PC-9 (cell line): Measurements from ENCODE around the gene RASSF4. TPM values are rescaled to one million over a fixed set of nuclear protein-coding genes. Genes with fewer than 3 reads are reported as not detected.

Source experiments
- BruUV-seq: library from RNA; stranded (reverse); fragments of 400-500 nt; replicated peaks from 2 replicates; lab custom pipeline; 2021; lab: Mats Ljungman, UMichigan
- CTCF ChIA-PET: fragments of 300-600 bp; sonication (Branson Sonifier 250); formaldehyde crosslinking; loops from one replicate; lab custom pipeline; 2022; ENCODE audit warnings: antibody characterized with exemption; lab: Charles Lee
- POLR2A ChIA-PET: fragments of 300-600 bp; sonication (Branson Sonifier 250); formaldehyde crosslinking; loops from one replicate; lab custom pipeline; 2022; ENCODE audit warnings: antibody characterized with exemption; ENCODE audit not compliant: unreplicated experiment; lab: Charles Lee
- DNase-seq, 2 experiments: peaks; one replicate each; pipeline versions ENCODE4 v3.0.0 to v3.0.0-alpha.2; 2015 to 2022; ENCODE audit warnings: mixed read lengths in 1 of 2
- H2AFZ ChIP-seq: fragments of 200-600 bp; sonication (generic); 2 replicates; pipeline ENCODE4 v1.8.1; 2017; ENCODE audit warnings: antibody characterized with exemption
- H3F3A ChIP-seq: fragments of 200-600 bp; sonication (generic); 2 replicates; pipeline ENCODE4 v1.8.1; 2017; ENCODE audit warnings: antibody characterized with exemption, mild to moderate bottlenecking, low read depth; ENCODE audit not compliant: insufficient read depth
- H3K27ac ChIP-seq: fragments of 200-600 bp; sonication (generic); 2 replicates; pipeline ENCODE4 v1.6.1; 2016; ENCODE audit warnings: mixed run types
- H3K27me3 ChIP-seq: fragments of 200-600 bp; sonication (generic); 2 replicates; pipeline ENCODE4 v1.6.1; 2016; ENCODE audit warnings: low read depth, mixed run types; ENCODE audit not compliant: insufficient read depth
- H3K36me3 ChIP-seq: fragments of 200-600 bp; sonication (generic); 2 replicates; pipeline ENCODE4 v1.6.1; 2016; ENCODE audit warnings: low read depth, mixed run types
- H3K4me1 ChIP-seq: fragments of 200-600 bp; sonication (generic); replicated peaks from 2 replicates; pipeline ENCODE4 v1.6.1; 2016; ENCODE audit warnings: mixed run types; ENCODE audit not compliant: insufficient read depth
- H3K4me2 ChIP-seq: fragments of 200-600 bp; sonication (generic); 2 replicates; pipeline ENCODE4 v1.6.1; 2017; ENCODE audit warnings: mixed run types
- H3K4me3 ChIP-seq: fragments of 200-600 bp; sonication (generic); 2 replicates; pipeline ENCODE4 v1.6.1; 2016; ENCODE audit warnings: mixed run types
- H3K79me2 ChIP-seq: fragments of 200-600 bp; sonication (generic); 2 replicates; pipeline ENCODE4 v1.6.1; 2017; ENCODE audit warnings: low read depth, mixed run types
- H3K9me2 ChIP-seq: fragments of 200-600 bp; sonication (generic); 2 replicates; pipeline ENCODE4 v1.8.1; 2017; ENCODE audit warnings: mild to moderate bottlenecking; ENCODE audit not compliant: insufficient read depth
- H3K9me3 ChIP-seq: fragments of 200-600 bp; sonication (generic); 2 replicates; pipeline ENCODE4 v1.8.1; 2016; ENCODE audit warnings: low read depth; ENCODE audit not compliant: insufficient read depth
- H4K20me1 ChIP-seq: fragments of 200-600 bp; sonication (generic); 2 replicates; pipeline ENCODE4 v1.8.1; 2017; ENCODE audit not compliant: insufficient read depth
- EZH2 ChIP-seq: fragments of 200-600 bp; sonication (generic); IDR thresholded peaks from 2 replicates; pipeline ENCODE4 v1.8.0; 2017; ENCODE audit warnings: antibody characterized with exemption, low read depth
- intact Hi-C: fragments of 100-400 bp; cut with micrococcal nuclease; formaldehyde crosslinking; loops from one replicate; pipeline ENCODE4 v1.10.0; 2022; ENCODE audit not compliant: unreplicated experiment
- total RNA-seq: library from RNA; stranded (reverse); gene quantifications from 2 replicates; pipeline ENCODE4 v1.2.3, GENCODE V29; 2021
- TF ChIP-seq, protein P1 (sequence below): fragments of 200-600 bp; sonication (generic); conservative IDR thresholded peaks from 2 replicates; pipeline ENCODE4 v1.6.1; 2017; ENCODE audit warnings: mixed run types, antibody characterized with exemption, mild to moderate bottlenecking, moderate library complexity

The RASSF4 gene
- total RNA-seq, 1 experiment from 2014 or later = 6.5 TPM

DNA sequence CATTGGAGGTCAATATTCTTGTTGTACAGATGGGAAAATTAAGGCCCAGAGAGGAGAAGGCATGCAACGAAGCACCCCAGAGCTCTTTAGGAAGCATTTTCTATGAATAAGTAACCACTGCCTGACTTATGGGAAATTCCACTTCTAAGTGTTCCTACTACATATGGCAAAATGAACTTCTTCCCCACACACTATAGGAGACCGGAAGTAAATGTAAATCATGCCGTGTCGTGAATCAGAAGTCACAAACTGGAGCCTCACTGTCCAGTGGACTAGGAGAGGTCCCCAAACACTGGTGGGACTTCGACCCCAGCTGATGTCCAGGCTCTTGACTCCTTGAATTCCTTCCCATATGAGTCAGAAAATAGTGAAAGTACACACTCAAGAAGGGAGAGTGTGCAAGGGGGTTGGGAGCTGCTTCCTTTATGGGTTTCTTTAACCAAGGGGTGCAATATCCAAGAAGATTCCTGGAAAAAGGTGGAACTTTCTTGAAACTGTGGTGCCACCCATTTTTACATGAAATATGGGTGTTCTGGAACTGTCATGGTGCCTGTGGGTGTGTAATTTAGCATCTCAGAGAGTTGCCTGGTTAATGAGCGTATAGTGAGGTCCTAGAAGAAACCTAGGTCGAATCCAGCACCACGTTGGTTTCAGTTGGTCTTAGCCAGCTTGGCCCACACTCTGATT, 6.7 kb downstream of the RASSF4 start:
- DNase-seq = no peak
- H3F3A ChIP-seq = peaks cover 5% of the 10 kb centered on the region; the same call in 1 of the 2 replicates
- no TSS peak for BruUV-seq
- H3K4me3 ChIP-seq = no peak overlapping the region
- H3K9me2 ChIP-seq = no peaks in the 10 kb centered on the region
- no peak overlapping the region for H3K27ac ChIP-seq
- no peaks in the 10 kb centered on the region for H3K9me3 ChIP-seq
- no peak overlapping the region for H2AFZ ChIP-seq
- no peaks in the 10 kb centered on the region for H4K20me1 ChIP-seq
- TF ChIP-seq, protein P1, sequence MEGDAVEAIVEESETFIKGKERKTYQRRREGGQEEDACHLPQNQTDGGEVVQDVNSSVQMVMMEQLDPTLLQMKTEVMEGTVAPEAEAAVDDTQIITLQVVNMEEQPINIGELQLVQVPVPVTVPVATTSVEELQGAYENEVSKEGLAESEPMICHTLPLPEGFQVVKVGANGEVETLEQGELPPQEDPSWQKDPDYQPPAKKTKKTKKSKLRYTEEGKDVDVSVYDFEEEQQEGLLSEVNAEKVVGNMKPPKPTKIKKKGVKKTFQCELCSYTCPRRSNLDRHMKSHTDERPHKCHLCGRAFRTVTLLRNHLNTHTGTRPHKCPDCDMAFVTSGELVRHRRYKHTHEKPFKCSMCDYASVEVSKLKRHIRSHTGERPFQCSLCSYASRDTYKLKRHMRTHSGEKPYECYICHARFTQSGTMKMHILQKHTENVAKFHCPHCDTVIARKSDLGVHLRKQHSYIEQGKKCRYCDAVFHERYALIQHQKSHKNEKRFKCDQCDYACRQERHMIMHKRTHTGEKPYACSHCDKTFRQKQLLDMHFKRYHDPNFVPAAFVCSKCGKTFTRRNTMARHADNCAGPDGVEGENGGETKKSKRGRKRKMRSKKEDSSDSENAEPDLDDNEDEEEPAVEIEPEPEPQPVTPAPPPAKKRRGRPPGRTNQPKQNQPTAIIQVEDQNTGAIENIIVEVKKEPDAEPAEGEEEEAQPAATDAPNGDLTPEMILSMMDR = no peak
- no peak for TF ChIP-seq EZH2
- no peaks in the 10 kb centered on the region for H3K36me3 ChIP-seq
- H3K4me2 ChIP-seq = no peak overlapping the region
- ChIA-PET CTCF (no interaction called here), POLR2A (interaction anchor here (0.6 kb wide), 1 partner anchor 997 kb away, joined by 4 read pairs; no protein-coding TSS in a partner anchor)
- H3K27me3 ChIP-seq = no peaks in the 10 kb centered on the region
- no peaks in the 10 kb centered on the region for H3K79me2 ChIP-seq
- intact Hi-C loops = no loop called here
- H3K4me1 ChIP-seq = peaks cover 10% of the 10 kb centered on the region; the same call in 1 of the 2 replicates

DNA sequence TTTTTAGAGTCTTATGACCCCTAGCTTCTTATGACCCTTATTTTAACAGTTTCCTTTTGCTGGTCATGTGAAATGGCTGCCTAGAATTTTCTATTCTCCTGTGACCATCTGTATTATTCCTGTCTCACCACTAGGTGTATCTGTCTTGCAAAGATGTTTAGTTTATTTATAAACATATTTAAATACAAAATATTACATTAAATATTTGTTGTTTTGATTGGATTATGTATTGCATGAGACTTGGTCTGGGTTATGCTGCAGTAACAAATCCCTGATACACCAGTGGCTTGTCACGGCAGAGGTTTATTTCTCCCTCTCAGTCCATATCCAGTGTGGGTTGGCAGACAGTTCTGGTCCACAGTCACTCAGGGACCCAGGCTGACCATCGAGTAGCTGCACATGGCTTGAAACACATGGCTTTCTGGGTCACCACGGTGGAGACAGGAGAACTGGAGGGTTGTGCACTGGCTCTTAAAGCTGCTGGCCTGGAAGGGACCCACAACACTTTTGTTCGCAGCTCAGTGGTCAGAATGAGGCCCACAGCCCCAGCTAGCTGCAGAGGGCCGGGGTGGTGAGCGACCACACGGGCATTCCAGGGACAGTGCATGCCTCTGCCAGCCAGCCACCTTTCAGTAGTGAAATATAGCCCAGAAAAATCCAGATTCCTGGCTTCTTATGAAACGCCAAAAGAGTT, 7.4 kb downstream of the RASSF4 start:
- POLR2A ChIA-PET = no interaction called here
- peaks cover 5% of the 10 kb centered on the region; the same call in 1 of the 2 replicates for H3F3A ChIP-seq
- no TSS peak for BruUV-seq
- H3K4me3 ChIP-seq = no peak overlapping the region
- H3K4me2 ChIP-seq = no peak overlapping the region
- DNase-seq = no peak
- H3K9me3 ChIP-seq = no peaks in the 10 kb centered on the region
- H3K27me3 ChIP-seq = no peaks in the 10 kb centered on the region
- no peak overlapping the region for H3K27ac ChIP-seq
- H3K36me3 ChIP-seq = no peaks in the 10 kb centered on the region
- H3K4me1 ChIP-seq = peaks cover 10% of the 10 kb centered on the region; the same call in 1 of the 2 replicates
- intact Hi-C loops = no loop called here
- TF ChIP-seq EZH2 = no peak
- TF ChIP-seq, protein P1 = peak; percentile 63
- CTCF ChIA-PET = interaction anchor here (0.5 kb wide), 1 partner anchor 419 kb away, joined by 3 read pairs; no protein-coding TSS in a partner anchor
- no peaks in the 10 kb centered on the region for H4K20me1 ChIP-seq
- no peak overlapping the region for H2AFZ ChIP-seq
- H3K79me2 ChIP-seq = no peaks in the 10 kb centered on the region
- H3K9me2 ChIP-seq = no peaks in the 10 kb centered on the region

DNA sequence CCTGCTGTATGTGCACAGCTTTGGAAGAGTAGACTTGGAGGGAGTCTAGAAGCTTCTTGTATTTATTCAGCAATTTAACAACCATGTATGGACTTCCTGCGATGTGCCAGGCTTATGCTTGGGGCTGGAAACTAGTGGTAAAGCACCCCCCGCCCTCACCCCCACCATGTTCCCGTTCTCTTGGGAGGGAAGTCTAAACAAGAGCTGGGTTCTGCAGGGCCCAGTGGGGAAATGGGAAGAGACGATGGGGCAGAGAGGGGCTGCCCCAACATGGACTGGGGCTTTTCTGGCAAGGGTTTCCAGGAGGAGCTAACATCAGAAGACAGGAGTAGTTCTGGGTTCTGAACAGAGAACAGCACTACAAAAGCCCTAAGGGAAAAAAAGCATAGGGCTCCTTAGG, 8.0 kb downstream of the RASSF4 start:
- DNase-seq = no peak
- peaks cover 5% of the 10 kb centered on the region; the same call in 1 of the 2 replicates for H3F3A ChIP-seq
- no TSS peak for BruUV-seq
- CTCF ChIA-PET = interaction anchor here (0.6 kb wide), 2 partner anchors 35 to 283 kb away, joined by 3 to 5 read pairs; no protein-coding TSS in a partner anchor
- H3K27me3 ChIP-seq = no peaks in the 10 kb centered on the region
- H3K4me3 ChIP-seq = no peak overlapping the region
- intact Hi-C loops = no loop called here
- no peaks in the 10 kb centered on the region for H4K20me1 ChIP-seq
- H3K9me2 ChIP-seq = no peaks in the 10 kb centered on the region
- H2AFZ ChIP-seq = no peak overlapping the region
- no peak overlapping the region for H3K27ac ChIP-seq
- no peaks in the 10 kb centered on the region for H3K36me3 ChIP-seq
- no peaks in the 10 kb centered on the region for H3K9me3 ChIP-seq
- TF ChIP-seq, protein P1 = no peak
- no peak for TF ChIP-seq EZH2
- POLR2A ChIA-PET = no interaction called here
- no peaks in the 10 kb centered on the region for H3K79me2 ChIP-seq
- H3K4me2 ChIP-seq = no peak overlapping the region
- H3K4me1 ChIP-seq = peaks cover 10% of the 10 kb centered on the region; the same call in 1 of the 2 replicates
